Keratinocyte (primary cell): ENCODE results near the gene UBE2J2.

Source experiments
- EZH2 ChIP-seq: IDR thresholded peaks from one replicate; pipeline ENCODE4 v1.6.1; 2012; ENCODE audit warnings: inconsistent platforms, mild to moderate bottlenecking, low read length, moderate library complexity
- TF ChIP-seq, protein P1 (sequence below), 3 experiments: IDR thresholded peaks in 1 of 3; conservative IDR thresholded peaks in 1 of 3; optimal IDR thresholded peaks in 1 of 3; 2 replicates in 2 of 3; 3 replicates in 1 of 3; pipeline versions ENCODE3 to v1.5.1; 2011; ENCODE audit warnings: low read length in 3 of 3, mild to moderate bottlenecking in 3 of 3, moderate library complexity in 2 of 3, control low read depth in 1 of 3, inconsistent platforms in 1 of 3; ENCODE audit not compliant: insufficient read depth in 2 of 3; ENCODE audit errors: extremely low read depth in 1 of 3

- TF ChIP-seq, protein P1, sequence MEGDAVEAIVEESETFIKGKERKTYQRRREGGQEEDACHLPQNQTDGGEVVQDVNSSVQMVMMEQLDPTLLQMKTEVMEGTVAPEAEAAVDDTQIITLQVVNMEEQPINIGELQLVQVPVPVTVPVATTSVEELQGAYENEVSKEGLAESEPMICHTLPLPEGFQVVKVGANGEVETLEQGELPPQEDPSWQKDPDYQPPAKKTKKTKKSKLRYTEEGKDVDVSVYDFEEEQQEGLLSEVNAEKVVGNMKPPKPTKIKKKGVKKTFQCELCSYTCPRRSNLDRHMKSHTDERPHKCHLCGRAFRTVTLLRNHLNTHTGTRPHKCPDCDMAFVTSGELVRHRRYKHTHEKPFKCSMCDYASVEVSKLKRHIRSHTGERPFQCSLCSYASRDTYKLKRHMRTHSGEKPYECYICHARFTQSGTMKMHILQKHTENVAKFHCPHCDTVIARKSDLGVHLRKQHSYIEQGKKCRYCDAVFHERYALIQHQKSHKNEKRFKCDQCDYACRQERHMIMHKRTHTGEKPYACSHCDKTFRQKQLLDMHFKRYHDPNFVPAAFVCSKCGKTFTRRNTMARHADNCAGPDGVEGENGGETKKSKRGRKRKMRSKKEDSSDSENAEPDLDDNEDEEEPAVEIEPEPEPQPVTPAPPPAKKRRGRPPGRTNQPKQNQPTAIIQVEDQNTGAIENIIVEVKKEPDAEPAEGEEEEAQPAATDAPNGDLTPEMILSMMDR (optimal IDR thresholded peaks at IDR 0.05 in 1 of 3, IDR thresholded peaks at IDR 0.05 in 1 of 3, conservative IDR thresholded peaks at IDR 0.05 in 1 of 3; ENCODE audit: extremely low read depth in 1 of 3, insufficient read depth in 2 of 3, low read length in 3 of 3), result peak; percentile 76 to 99 (median 83)
- TF ChIP-seq EZH2, result no peak
These were observed 18.1 kb upstream of the UBE2J2 start for GRCh38 chr1:1291548-1292441.
